Pancreas (tissue), 10 donors: ENCODE results near the gene USP25. TPM values are rescaled to one million over a fixed set of nuclear protein-coding genes. Genes with fewer than 3 reads are reported as not detected.
A peak's percentile ranks its signal among the peaks of the same experiment; 100 is the strongest.

Experiments
- ATAC-seq, 4 donors: fragments of 200-7000 bp; cut with Tn5 transposase; one replicate each; pipeline versions ENCODE4 v1.8.0 to v1.9.1; 2020; ENCODE audit warnings: mild to moderate bottlenecking in 4 of 4, moderate library complexity in 4 of 4
- DNase-seq, 6 donors: peaks; one replicate each; pipeline ENCODE4 v3.0.0-alpha.2; 2020
- FAIRE-seq: peaks from 2 replicates; lab custom pipeline; 2012; peaks lifted over from hg19 to GRCh38; lab: Jason Lieb, UNC
- H3K27ac ChIP-seq, 4 donors: fragments of 200-600 bp; sonication (generic); 1 replicate in 3 of 4; 2 replicates in 1 of 4; pipeline versions ENCODE4 v1.5.0 to v1.8.0; 2020
- H3K27me3 ChIP-seq, 4 donors: fragments of 200-600 bp; one replicate each; pipeline ENCODE4 v1.8.0; 2021
- H3K36me3 ChIP-seq, 3 donors: fragments of 200-600 bp; sonication (generic) in 1 of 3; one replicate each; pipeline versions ENCODE4 v1.5.0 to v1.8.0; 2020 to 2021
- H3K4me1 ChIP-seq, 3 donors: fragments of 200-600 bp; one replicate each; pipeline ENCODE4 v1.8.0; 2021
- H3K4me3 ChIP-seq, 4 donors: fragments of 200-600 bp; sonication (generic) in 2 of 4; one replicate each; pipeline versions ENCODE4 v1.5.0 to v1.8.0; 2020 to 2021
- H3K9me3 ChIP-seq, 4 donors: fragments of 200-600 bp; one replicate each; pipeline ENCODE4 v1.8.0; 2021
- WGBS, 2 donors: extraction: QIAGEN DNeasy Blood & Tissue Kit; methylation state at CpG; one replicate each; pipeline ENCODE4 v1.1.7; 2013; 5-methylcytosine and 5-hydroxymethylcytosine counted together
- intact Hi-C, 3 donors: fragments of 100-400 bp; cut with DNase I; formaldehyde crosslinking; loops; one replicate each; pipeline versions ENCODE4 v1.11.1 to v1.14.2; 2022
- polyA plus RNA-seq, 2 donors: library from polyadenylated mRNA; stranded (reverse); fragments of 200-250 nt; gene quantifications; one replicate each; pipeline ENCODE4 v1.2.3, GENCODE V29; 2013
- total RNA-seq, 6 donors: library from RNA; stranded (reverse); fragmentation: NEBNext Ultra II Directional in 4 of 6; extraction: Animal tissue kit (Norgen Biotek cat#: 25700) in 4 of 6; gene quantifications; one replicate each; pipeline versions ENCODE4 v1.2.1 to v1.2.4, GENCODE V29; 2021 to 2023
- TF ChIP-seq, protein P1 (sequence below), 4 donors: fragments of 200-600 bp; sonication (generic) in 3 of 4; IDR thresholded peaks; one replicate each; pipeline versions ENCODE4 v1.5.0 to v1.8.0; 2021; ENCODE audit warnings: antibody characterized with exemption in 4 of 4
- donor health status: healthy with polysubstance abuse.
- donor health status: DM: no; HTN: no; CAD: no; lungs with moderate emphysema.
- donor health status: DM: no; HTN: no; CAD: no.
- donor health status: control.
- donor health status: control.
- donor health status: Bipolar disorder and iron deficiency.
- donor health status: DM: yes; HTN: yes; CAD: no.
- donor health status: DM: no; HTN: no; CAD: no.
- donor health status: DM: no; HTN: no; CAD: no.
- donor health status: DM: yes; HTN: yes; CAD: no.

Gene USP25
- total and polyA plus RNA-seq, 8 donors = 4.3 to 24.8 (median 15.0) TPM

DNA sequence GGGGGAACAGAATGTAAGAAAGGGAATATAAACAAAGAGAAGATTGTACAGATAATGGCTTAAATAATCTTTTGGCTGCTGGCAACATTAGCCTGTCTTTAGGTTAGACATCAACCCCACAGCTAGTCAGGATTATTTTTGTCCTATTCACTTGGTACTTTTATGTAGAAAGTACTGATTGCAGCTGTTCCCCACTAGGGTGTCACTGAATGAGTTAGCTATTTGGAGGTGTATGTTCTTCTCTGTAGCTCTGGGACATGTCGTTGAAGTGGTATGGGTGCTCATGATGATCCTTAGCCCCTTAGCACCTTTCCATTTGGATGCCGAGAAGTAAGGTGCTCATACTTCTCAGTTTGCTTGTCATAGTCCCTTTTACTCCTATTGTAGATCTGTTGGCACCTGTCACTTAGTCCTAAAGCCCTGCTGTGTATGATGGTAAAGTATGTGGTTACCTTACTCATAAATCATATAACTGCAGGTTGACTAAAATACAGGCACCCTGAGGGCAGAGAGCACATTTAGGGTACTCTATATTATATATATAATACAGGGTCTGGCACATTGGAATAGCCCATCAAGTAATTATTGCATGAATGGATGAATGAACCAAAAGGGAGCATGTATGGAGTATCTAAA lies 64.6 kb downstream of the USP25 start:
- Histone ChIP-seq H3K4me3 (no peak overlapping the region), H3K9me3 (no peaks in the 10 kb centered on the region), H3K36me3 (no peaks in the 10 kb centered on the region), H3K27me3 (no peaks in the 10 kb centered on the region), H3K4me1 (peaks cover 0 to 10% (median 0%) of the 10 kb centered on the region in 3 donors), H3K27ac (no peak overlapping the region)
- FAIRE-seq (no peak), ATAC-seq (no peak), DNase-seq (no peak)
- intact Hi-C loops = no loop called here
- WGBS, 2 donors = 86 to 97% methylated on average over 2 of the region's 2 CpGs
- TF ChIP-seq, protein P1, sequence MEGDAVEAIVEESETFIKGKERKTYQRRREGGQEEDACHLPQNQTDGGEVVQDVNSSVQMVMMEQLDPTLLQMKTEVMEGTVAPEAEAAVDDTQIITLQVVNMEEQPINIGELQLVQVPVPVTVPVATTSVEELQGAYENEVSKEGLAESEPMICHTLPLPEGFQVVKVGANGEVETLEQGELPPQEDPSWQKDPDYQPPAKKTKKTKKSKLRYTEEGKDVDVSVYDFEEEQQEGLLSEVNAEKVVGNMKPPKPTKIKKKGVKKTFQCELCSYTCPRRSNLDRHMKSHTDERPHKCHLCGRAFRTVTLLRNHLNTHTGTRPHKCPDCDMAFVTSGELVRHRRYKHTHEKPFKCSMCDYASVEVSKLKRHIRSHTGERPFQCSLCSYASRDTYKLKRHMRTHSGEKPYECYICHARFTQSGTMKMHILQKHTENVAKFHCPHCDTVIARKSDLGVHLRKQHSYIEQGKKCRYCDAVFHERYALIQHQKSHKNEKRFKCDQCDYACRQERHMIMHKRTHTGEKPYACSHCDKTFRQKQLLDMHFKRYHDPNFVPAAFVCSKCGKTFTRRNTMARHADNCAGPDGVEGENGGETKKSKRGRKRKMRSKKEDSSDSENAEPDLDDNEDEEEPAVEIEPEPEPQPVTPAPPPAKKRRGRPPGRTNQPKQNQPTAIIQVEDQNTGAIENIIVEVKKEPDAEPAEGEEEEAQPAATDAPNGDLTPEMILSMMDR (IDR thresholded peaks at IDR 0.05) = no peak

DNA sequence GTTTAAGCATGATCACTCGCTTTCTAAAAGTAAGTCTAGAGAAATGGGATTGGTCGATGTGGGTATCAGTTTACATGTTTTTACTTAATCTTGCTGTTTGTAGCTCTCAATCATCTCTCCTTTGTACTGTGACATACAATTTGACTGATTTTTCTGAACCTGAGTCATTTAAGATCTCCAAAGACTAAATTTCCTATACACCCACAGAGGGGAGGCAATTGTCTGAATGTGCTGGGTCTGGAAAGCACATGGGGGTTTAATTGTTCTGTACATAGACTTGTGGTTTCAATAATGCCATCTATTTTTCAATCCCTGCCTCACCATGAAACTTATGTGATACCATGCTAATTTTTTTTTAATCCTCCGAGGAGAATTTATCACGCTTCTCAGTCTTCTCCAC lies 65.8 kb downstream of the USP25 start:
- intact Hi-C loops = no loop called here
- FAIRE-seq = no peak
- ATAC-seq = no peak
- H3K9me3 ChIP-seq = no peaks in the 10 kb centered on the region
- H3K27ac ChIP-seq = no peak overlapping the region
- 94 to 98% methylated on average over 4 of the region's 4 CpGs for WGBS, 2 donors
- no peaks in the 10 kb centered on the region for H3K36me3 ChIP-seq
- H3K4me3 ChIP-seq = no peak overlapping the region
- peaks cover 0 to 10% (median 0%) of the 10 kb centered on the region in 3 donors for H3K4me1 ChIP-seq
- H3K27me3 ChIP-seq = no peaks in the 10 kb centered on the region
- DNase-seq = no peak
- TF ChIP-seq, protein P1 (IDR thresholded peaks at IDR 0.05) = no peak

DNA sequence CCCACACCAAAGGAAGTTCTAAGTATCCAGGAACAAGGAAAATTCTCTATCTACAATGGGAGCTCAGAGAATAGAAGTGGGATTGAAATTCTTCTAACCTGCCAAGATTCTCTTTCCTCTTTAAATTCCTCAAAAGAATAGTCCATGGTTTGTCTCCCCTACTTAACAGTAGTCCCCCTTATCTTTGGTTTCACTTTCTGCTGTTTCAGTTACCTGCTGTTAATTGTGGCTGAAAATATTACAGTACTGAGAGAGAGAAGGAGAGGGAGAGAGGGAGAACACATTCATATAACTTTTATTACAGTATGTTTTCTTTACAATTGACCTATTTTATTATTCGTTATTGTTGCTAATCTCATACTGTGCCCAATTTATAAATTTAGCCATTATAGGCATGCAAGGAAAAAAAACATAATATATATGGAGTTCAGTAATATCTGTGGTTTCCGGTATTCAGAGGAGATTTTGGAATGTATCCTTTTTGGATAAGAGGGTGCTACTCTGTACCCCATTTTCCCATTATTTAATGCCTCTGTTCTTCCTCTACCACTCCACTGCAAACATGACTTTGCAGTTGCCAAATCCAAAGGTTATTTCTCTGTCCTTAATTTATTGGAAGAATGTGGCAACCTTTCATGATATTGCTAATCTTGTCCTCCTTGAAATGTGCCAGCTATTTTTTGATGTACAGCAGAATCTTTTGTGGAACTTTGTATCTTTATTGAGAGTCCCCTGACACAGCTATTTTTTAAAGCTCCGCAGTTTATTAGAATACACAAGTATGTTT lies 68.0 kb downstream of the USP25 start:
- H3K27me3 ChIP-seq = no peaks in the 10 kb centered on the region
- intact Hi-C loops = no loop called here
- H3K9me3 ChIP-seq = no peaks in the 10 kb centered on the region
- H3K36me3 ChIP-seq = no peaks in the 10 kb centered on the region
- TF ChIP-seq, protein P1 (IDR thresholded peaks at IDR 0.05) = no peak
- ATAC-seq = peak in 2 of 4 donors; percentile 60 to 68
- H3K27ac ChIP-seq = no peak overlapping the region
- WGBS, 2 donors = 85 to 87% methylated on average over 3 of the region's 3 CpGs
- H3K4me3 ChIP-seq = no peak overlapping the region
- no peak for FAIRE-seq
- peaks cover 0 to 10% (median 0%) of the 10 kb centered on the region in 3 donors for H3K4me1 ChIP-seq
- no peak for DNase-seq

DNA sequence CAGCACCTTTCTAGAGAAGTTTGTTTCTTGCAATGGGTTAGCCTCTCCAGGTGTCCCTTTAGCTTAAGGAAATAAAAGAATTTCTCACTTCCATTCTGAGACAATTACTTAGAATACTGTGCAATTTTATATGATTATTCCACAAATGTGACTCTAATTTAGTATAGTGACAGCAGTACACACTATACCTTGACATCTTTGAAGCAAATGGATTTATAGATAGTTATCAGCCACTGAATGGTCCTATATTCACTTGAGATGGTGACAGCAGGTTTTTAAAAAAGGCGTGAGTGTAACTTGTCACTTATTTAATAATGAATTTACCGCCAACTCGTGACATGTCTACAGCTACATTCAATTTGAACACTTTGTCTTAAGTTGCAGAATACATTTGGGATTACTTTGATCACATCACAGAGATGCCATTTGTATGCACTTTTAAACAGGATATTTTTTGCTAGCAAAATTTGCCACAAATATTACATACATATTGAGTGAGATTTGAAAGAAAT lies 71.6 kb downstream of the USP25 start:
- ATAC-seq (no peak), FAIRE-seq (no peak), DNase-seq (no peak)
- TF ChIP-seq, protein P1 (IDR thresholded peaks at IDR 0.05) = no peak
- no peak overlapping the region for H3K27ac ChIP-seq
- intact Hi-C loops = no loop called here
- no peaks in the 10 kb centered on the region for H3K36me3 ChIP-seq
- H3K9me3 ChIP-seq = no peaks in the 10 kb centered on the region
- H3K27me3 ChIP-seq = no peaks in the 10 kb centered on the region
- peaks cover 0 to 10% (median 0%) of the 10 kb centered on the region in 3 donors for H3K4me1 ChIP-seq
- WGBS, 2 donors = 97 to 99% methylated on average over 3 of the region's 3 CpGs
- H3K4me3 ChIP-seq = no peak overlapping the region
